WTC11 (cell line): ENCODE measurements around the gene FOXI2.

Experiments used
- CREB1 ChIP-seq: sonication (generic); formaldehyde crosslinking; IDR thresholded peaks from 2 replicates; pipeline ENCODE4 v1.8.0; 2023; ENCODE audit warnings: mild to moderate bottlenecking, missing genetic modification reagents
- CTCF ChIP-seq: fragments of 200-600 bp; IDR thresholded peaks from 2 replicates; pipeline ENCODE4 v1.8.0; 2022; ENCODE audit warnings: antibody characterized with exemption
- ETV6 ChIP-seq: sonication (generic); formaldehyde crosslinking; IDR thresholded peaks from 2 replicates; pipeline ENCODE4 v1.8.1; 2022; ENCODE audit warnings: mild to moderate bottlenecking, missing genetic modification reagents
- FOXP1 ChIP-seq: sonication (generic); formaldehyde crosslinking; IDR thresholded peaks from 2 replicates; pipeline ENCODE4 v1.8.0; 2022; ENCODE audit warnings: missing genetic modification reagents, mild to moderate bottlenecking, moderate library complexity, borderline replicate concordance
- GRHL2 ChIP-seq: fragments of 250-450 bp; sonication (Bioruptor Pico); IDR thresholded peaks from 2 replicates; pipeline ENCODE4 v1.8.0; 2022; ENCODE audit warnings: mild to moderate bottlenecking, moderate library complexity; ENCODE audit not compliant: insufficient replicate concordance, severe bottlenecking
- MAX ChIP-seq: sonication (generic); formaldehyde crosslinking; IDR thresholded peaks from 2 replicates; pipeline ENCODE4 v1.8.0; 2022; ENCODE audit warnings: mild to moderate bottlenecking, missing genetic modification reagents
- SMAD4 ChIP-seq: sonication (generic); formaldehyde crosslinking; IDR thresholded peaks from 2 replicates; pipeline ENCODE4 v1.8.0; 2022; ENCODE audit warnings: mild to moderate bottlenecking, missing genetic modification reagents
- SOX15 ChIP-seq: fragments of 250-450 bp; sonication (Bioruptor Pico); IDR thresholded peaks from 2 replicates; pipeline ENCODE4 v1.9.0; 2021; ENCODE audit warnings: mild to moderate bottlenecking
- TEAD1 ChIP-seq: sonication (generic); formaldehyde crosslinking; IDR thresholded peaks from 2 replicates; pipeline ENCODE4 v1.8.0; 2022; ENCODE audit warnings: mild to moderate bottlenecking, missing genetic modification reagents
- TF ChIP-seq, protein P1 (sequence below): sonication (generic); formaldehyde crosslinking; conservative IDR thresholded peaks from 2 replicates; pipeline ENCODE4 v1.8.1; 2022; ENCODE audit warnings: mild to moderate bottlenecking, missing genetic modification reagents
- TF ChIP-seq, protein P2 (sequence below): sonication (generic); formaldehyde crosslinking; conservative IDR thresholded peaks from 2 replicates; pipeline ENCODE4 v1.8.1; 2023; ENCODE audit warnings: mild to moderate bottlenecking, low read depth, missing genetic modification reagents, moderate library complexity
- TF ChIP-seq, protein P3 (sequence below): sonication (generic); formaldehyde crosslinking; IDR thresholded peaks from 2 replicates; pipeline ENCODE4 v1.8.1; 2023; ENCODE audit warnings: mild to moderate bottlenecking, missing genetic modification reagents, moderate library complexity

DNA sequence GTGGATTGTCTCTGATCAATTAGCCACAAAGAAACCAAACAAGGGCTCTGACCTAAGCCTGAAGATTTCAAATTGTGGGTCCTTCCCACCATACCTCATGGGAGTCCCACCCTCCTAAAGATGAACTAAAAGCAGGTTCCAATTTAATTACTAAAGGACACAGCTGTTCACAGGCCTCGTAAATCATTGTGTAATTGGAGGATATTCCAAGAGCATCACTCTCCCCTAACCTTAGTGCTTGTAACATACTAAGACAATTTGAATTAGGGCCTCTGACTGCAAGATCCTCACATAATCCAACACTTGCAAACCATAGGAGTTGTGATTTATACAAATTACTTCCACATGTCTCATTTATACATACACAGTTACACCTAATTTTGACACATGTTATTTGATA, 44.4 kb downstream of the FOXI2 start:
- TF ChIP-seq CTCF (no peak), SMAD4 (CRISPR knock-in tag) (no peak), MAX (CRISPR knock-in tag) (no peak), CREB1 (CRISPR knock-in tag) (no peak), FOXP1 (CRISPR knock-in tag) (no peak), TEAD1 (CRISPR knock-in tag) (no peak), GRHL2 (no peak), SOX15 (CRISPR knock-in tag) (no peak), ETV6 (no peak)
- TF ChIP-seq, protein P1, sequence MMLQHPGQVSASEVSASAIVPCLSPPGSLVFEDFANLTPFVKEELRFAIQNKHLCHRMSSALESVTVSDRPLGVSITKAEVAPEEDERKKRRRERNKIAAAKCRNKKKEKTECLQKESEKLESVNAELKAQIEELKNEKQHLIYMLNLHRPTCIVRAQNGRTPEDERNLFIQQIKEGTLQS (CRISPR knock-in tag): no peak
- TF ChIP-seq, protein P2, sequence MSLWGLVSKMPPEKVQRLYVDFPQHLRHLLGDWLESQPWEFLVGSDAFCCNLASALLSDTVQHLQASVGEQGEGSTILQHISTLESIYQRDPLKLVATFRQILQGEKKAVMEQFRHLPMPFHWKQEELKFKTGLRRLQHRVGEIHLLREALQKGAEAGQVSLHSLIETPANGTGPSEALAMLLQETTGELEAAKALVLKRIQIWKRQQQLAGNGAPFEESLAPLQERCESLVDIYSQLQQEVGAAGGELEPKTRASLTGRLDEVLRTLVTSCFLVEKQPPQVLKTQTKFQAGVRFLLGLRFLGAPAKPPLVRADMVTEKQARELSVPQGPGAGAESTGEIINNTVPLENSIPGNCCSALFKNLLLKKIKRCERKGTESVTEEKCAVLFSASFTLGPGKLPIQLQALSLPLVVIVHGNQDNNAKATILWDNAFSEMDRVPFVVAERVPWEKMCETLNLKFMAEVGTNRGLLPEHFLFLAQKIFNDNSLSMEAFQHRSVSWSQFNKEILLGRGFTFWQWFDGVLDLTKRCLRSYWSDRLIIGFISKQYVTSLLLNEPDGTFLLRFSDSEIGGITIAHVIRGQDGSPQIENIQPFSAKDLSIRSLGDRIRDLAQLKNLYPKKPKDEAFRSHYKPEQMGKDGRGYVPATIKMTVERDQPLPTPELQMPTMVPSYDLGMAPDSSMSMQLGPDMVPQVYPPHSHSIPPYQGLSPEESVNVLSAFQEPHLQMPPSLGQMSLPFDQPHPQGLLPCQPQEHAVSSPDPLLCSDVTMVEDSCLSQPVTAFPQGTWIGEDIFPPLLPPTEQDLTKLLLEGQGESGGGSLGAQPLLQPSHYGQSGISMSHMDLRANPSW (CRISPR knock-in tag): no peak
- TF ChIP-seq, protein P3, sequence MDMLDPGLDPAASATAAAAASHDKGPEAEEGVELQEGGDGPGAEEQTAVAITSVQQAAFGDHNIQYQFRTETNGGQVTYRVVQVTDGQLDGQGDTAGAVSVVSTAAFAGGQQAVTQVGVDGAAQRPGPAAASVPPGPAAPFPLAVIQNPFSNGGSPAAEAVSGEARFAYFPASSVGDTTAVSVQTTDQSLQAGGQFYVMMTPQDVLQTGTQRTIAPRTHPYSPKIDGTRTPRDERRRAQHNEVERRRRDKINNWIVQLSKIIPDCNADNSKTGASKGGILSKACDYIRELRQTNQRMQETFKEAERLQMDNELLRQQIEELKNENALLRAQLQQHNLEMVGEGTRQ (CRISPR knock-in tag): no peak
